Activated B cell treated with CpG ODN at 0.5 μM for 24 hours (primary cell): ENCODE measurements around the gene CST11. TPM values are rescaled to one million over a fixed set of nuclear protein-coding genes. Genes with fewer than 3 reads are reported as not detected.

ENCODE experiments used
- ATAC-seq: fragments of 200-7000 bp; cut with Tn5 transposase; one replicate; pipeline ENCODE4 v1.10.0; 2021; ENCODE audit warnings: low read depth, mild to moderate bottlenecking, moderate library complexity
- CTCF ChIA-PET: fragments of 350-600 bp; sonication (Branson Sonifier 250); formaldehyde crosslinking; loops from one replicate; lab custom pipeline; 2021; ENCODE audit warnings: antibody characterized with exemption; lab: Charles Lee
- POLR2A ChIA-PET: fragments of 350-600 bp; sonication (Branson Sonifier 250); formaldehyde crosslinking; loops from one replicate; lab custom pipeline; 2021; ENCODE audit warnings: antibody characterized with exemption; lab: Charles Lee
- DNase-seq: peaks from one replicate; pipeline ENCODE4 v3.0.0; 2022
- H3K27ac Mint-ChIP-seq: one replicate; pipeline ENCODE4 v1.8.0; 2020; ENCODE audit warnings: mixed read lengths
- H3K27me3 Mint-ChIP-seq: one replicate; pipeline ENCODE4 v1.8.0; 2021; ENCODE audit warnings: mixed read lengths
- H3K36me3 Mint-ChIP-seq: one replicate; pipeline ENCODE4 v1.8.0; 2021; ENCODE audit warnings: low read depth, mixed read lengths
- H3K4me1 Mint-ChIP-seq: one replicate; pipeline ENCODE4 v1.8.0; 2021; ENCODE audit warnings: mixed read lengths
- H3K4me3 Mint-ChIP-seq: one replicate; pipeline ENCODE4 v1.8.0; 2020; ENCODE audit warnings: mild to moderate bottlenecking, mixed read lengths
- H3K9me3 Mint-ChIP-seq: one replicate; pipeline ENCODE4 v1.8.0; 2020; ENCODE audit warnings: mixed read lengths
- intact Hi-C: fragments of 100-400 bp; cut with micrococcal nuclease; formaldehyde crosslinking; loops from one replicate; pipeline ENCODE4 v1.15.1; 2024
- total RNA-seq: library from RNA; stranded (reverse); gene quantifications from 2 replicates; pipeline ENCODE4 v1.2.3, GENCODE V29; 2022
- TF ChIP-seq, protein P1 (sequence below): fragments of 200-600 bp; IDR thresholded peaks from one replicate; pipeline ENCODE4 v1.8.0; 2022; ENCODE audit warnings: antibody characterized with exemption, mild to moderate bottlenecking

CST11 gene
- total RNA-seq, 1 donor from 2014 or later, result not detected

DNA sequence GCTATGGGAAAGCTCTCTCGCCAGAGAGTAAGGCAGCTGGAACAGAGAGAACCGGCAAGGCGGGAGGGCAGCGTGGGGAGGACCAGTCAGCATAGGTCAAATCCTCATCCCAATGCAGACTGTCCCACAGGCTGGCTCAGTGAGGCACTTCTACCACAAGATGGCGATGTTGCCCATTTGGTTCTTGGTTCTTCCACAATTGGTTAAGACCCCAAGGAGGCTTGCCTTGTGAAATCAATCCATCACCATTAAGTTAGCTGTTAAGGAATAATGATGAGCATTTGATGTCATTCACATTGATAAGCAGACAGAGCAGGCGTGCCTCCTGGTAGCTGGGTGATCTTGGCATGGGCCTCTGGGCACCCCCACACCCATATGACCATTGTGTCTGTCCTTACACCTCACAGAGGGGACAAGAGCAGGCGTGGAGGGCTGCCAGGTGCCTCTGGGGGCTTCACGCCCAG is 10.8 kb downstream of the CST11 start:
- intact Hi-C loops, result loop anchor here (5.0 kb wide), 1 partner anchor 555 kb away; no protein-coding TSS in a partner anchor
- no peak overlapping the region for H3K27ac Mint-ChIP-seq
- ChIA-PET POLR2A (interaction anchor here (0.8 kb wide), 1 partner anchor 92 kb away, joined by 5 read pairs; no protein-coding TSS in a partner anchor), CTCF (interaction anchor here (1.0 to 1.8 kb wide), 5 partner anchors 92 to 555 kb away, joined by 3 to 5 read pairs (median 4); no protein-coding TSS in a partner anchor)
- H3K36me3 Mint-ChIP-seq, result no peaks in the 10 kb centered on the region
- no peak overlapping the region for H3K4me3 Mint-ChIP-seq
- DNase-seq, result peak; percentile 24
- H3K9me3 Mint-ChIP-seq, result no peaks in the 10 kb centered on the region
- TF ChIP-seq, protein P1, sequence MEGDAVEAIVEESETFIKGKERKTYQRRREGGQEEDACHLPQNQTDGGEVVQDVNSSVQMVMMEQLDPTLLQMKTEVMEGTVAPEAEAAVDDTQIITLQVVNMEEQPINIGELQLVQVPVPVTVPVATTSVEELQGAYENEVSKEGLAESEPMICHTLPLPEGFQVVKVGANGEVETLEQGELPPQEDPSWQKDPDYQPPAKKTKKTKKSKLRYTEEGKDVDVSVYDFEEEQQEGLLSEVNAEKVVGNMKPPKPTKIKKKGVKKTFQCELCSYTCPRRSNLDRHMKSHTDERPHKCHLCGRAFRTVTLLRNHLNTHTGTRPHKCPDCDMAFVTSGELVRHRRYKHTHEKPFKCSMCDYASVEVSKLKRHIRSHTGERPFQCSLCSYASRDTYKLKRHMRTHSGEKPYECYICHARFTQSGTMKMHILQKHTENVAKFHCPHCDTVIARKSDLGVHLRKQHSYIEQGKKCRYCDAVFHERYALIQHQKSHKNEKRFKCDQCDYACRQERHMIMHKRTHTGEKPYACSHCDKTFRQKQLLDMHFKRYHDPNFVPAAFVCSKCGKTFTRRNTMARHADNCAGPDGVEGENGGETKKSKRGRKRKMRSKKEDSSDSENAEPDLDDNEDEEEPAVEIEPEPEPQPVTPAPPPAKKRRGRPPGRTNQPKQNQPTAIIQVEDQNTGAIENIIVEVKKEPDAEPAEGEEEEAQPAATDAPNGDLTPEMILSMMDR, result peak; percentile 57
- ATAC-seq, result peak; percentile 61
- H3K27me3 Mint-ChIP-seq, result peaks cover 5% of the 10 kb centered on the region
- H3K4me1 Mint-ChIP-seq, result no peaks in the 10 kb centered on the region

DNA sequence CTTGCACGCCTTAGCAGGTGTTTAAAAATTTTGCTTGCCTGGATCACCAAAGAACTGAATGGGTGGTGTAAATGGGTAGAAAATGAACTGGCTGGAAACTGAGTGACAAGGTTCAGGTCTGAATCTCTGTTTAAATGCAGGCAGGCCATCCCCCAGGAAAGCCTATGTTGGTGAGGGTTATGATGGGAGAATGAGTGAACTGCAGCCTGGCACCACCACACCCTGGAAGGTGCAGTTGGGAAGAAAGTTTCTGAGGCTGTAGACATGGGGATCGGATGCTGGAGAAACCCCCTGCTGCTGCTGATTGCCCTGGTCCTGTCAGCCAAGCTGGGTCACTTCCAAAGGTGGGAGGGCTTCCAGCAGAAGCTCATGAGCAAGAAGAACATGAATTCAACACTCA is 12.7 kb downstream of the CST11 start:
- ChIA-PET CTCF (interaction anchor here (1.2 kb wide), 1 partner anchor 90 kb away, joined by 3 read pairs; no protein-coding TSS in a partner anchor), POLR2A (no interaction called here)
- Mint-ChIP-seq H3K27ac (no peak overlapping the region), H3K36me3 (no peaks in the 10 kb centered on the region), H3K9me3 (no peaks in the 10 kb centered on the region), H3K27me3 (peaks cover 5% of the 10 kb centered on the region), H3K4me3 (no peak overlapping the region), H3K4me1 (no peaks in the 10 kb centered on the region)
- TF ChIP-seq, protein P1, result no peak
- intact Hi-C loops, result loop anchor here (1.0 to 5.0 kb wide), 2 partner anchors 30 to 557 kb away; no protein-coding TSS in a partner anchor
- ATAC-seq (no peak), DNase-seq (no peak)

DNA sequence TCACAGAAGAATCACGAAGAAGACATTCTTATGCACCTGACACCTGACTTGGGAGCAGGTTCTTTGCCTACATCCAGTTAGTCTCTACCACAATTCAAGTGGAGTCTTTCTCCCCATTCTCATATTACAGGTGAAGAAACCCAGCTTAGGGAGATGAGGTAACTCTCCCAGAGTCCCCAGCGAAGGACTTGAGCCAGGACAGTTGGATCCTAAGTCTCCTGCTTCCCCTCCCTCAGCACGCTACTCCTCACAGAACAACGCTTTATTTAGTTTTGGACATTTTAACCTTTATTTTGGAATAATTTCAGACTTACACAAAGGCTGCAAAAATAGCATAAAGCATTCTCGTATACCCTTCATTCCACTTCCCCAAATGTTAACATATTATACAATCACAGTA is 14.0 kb downstream of the CST11 start:
- CTCF ChIA-PET, result no interaction called here
- DNase-seq (no peak), ATAC-seq (no peak)
- intact Hi-C loops, result no loop called here
- no peak overlapping the region for H3K4me3 Mint-ChIP-seq
- no peaks in the 10 kb centered on the region for H3K4me1 Mint-ChIP-seq
- no peaks in the 10 kb centered on the region for H3K36me3 Mint-ChIP-seq
- no peaks in the 10 kb centered on the region for H3K9me3 Mint-ChIP-seq
- POLR2A ChIA-PET, result no interaction called here
- TF ChIP-seq, protein P1, result no peak
- no peak overlapping the region for H3K27ac Mint-ChIP-seq
- peaks cover 5% of the 10 kb centered on the region for H3K27me3 Mint-ChIP-seq

DNA sequence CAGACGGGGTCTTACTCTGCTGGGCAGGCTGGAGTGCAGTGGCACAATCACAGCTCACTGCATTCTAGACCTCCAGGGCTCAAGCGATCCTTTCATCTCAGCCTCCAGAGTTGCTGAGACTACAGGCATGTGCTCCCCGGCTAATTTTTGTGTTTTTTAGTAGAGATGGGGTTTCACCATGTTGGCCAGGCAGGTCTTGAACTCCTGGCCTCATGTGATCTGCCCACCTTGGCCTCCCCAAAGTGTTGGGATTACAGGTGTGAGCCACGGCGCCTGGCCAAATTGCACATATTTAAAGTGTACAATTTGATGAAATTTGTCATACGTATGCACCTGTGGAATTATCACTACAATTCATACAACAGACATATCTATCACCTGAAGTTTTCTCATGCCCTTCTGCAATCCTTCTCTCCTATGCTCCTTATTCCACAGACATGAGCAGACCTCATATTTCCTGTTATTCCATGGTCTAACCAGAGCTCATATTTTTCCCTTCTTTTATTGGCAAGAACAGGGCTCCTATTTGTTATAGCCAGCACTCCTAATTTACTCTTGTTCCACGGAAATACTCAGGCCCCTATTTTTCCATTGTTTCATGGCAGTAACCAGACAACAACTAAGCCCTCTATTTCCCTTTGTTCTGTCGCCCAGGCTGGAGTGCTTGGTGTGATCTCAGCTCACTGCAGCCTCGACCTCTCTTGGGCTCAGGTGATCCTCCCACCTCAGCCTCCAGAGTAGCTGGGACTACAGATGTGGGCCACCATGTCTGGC is 15.4 kb downstream of the CST11 start:
- POLR2A ChIA-PET, result no interaction called here
- intact Hi-C loops, result no loop called here
- Mint-ChIP-seq H3K9me3 (no peaks in the 10 kb centered on the region), H3K27ac (no peak overlapping the region), H3K4me1 (no peaks in the 10 kb centered on the region), H3K4me3 (no peak overlapping the region), H3K36me3 (no peaks in the 10 kb centered on the region), H3K27me3 (peaks cover 5% of the 10 kb centered on the region)
- no peak for DNase-seq
- no peak for ATAC-seq
- CTCF ChIA-PET, result no interaction called here
- TF ChIP-seq, protein P1, result no peak

DNA sequence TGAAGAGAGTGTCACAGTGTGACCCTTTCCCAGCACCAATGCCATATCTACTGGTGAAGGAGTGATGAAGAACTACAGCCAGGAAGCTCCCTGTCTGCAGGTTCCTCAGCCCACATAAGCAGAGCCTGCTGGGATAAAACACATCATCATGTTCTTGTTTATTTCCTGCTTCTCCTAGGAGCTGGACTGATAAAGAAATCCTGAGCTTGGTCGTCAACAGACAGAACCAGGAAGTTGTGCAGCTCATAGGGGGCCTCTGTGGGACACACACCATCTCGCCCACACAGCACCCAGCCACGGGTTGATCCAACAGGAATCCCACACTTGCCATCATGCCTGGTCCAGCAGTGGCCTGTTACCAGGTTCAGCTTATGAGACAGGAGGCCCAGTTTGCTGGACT is 16.0 kb downstream of the CST11 start:
- Mint-ChIP-seq H3K4me3 (no peak overlapping the region), H3K36me3 (no peaks in the 10 kb centered on the region), H3K27me3 (peaks cover 3% of the 10 kb centered on the region), H3K9me3 (no peaks in the 10 kb centered on the region), H3K27ac (no peak overlapping the region), H3K4me1 (no peaks in the 10 kb centered on the region)
- DNase-seq, result no peak
- ChIA-PET CTCF (no interaction called here), POLR2A (no interaction called here)
- intact Hi-C loops, result no loop called here
- TF ChIP-seq, protein P1, result no peak
- ATAC-seq, result no peak
